AG10803 (cell line): ENCODE data around the gene DNAH14.
"Not testable (repeated sequence)": the region's sequence is repeated elsewhere in the genome, so short reads cannot be mapped to it uniquely, and the experiment has no call there.

Source experiments
- DNase-seq: peaks from one replicate; pipeline ENCODE4 v3.0.0; 2010; ENCODE audit warnings: low read depth
- H3K4me3 ChIP-seq: 2 replicates; pipeline ENCODE4 v1.5.1; 2011; ENCODE audit warnings: mild to moderate bottlenecking, low read length, control low read depth
- TF ChIP-seq, protein P1 (sequence below): conservative IDR thresholded peaks from 2 replicates; pipeline ENCODE4 v1.5.1; 2011; ENCODE audit warnings: mild to moderate bottlenecking, low read length, control low read depth, inconsistent platforms

DNAH14 gene

DNA sequence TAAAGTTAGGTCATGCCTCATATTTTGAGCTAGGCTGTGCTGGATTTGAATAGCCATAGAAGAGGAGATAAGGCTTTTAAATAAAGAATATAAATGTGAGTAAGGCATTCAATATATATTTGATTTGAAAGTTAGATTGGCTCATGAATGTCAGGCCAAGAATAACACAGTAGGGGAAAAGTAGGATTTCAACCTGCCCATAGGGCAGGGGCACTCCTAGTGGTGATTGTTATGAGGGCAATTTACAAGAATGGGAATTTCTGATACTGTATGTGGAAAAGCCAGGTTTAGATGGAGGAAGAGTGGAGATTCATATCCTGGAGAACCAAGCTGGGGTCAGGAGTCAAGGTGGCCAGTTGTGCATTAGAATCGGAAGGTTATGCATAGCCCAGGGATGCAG, 74.9 kb downstream of the DNAH14 start:
- TF ChIP-seq, protein P1, sequence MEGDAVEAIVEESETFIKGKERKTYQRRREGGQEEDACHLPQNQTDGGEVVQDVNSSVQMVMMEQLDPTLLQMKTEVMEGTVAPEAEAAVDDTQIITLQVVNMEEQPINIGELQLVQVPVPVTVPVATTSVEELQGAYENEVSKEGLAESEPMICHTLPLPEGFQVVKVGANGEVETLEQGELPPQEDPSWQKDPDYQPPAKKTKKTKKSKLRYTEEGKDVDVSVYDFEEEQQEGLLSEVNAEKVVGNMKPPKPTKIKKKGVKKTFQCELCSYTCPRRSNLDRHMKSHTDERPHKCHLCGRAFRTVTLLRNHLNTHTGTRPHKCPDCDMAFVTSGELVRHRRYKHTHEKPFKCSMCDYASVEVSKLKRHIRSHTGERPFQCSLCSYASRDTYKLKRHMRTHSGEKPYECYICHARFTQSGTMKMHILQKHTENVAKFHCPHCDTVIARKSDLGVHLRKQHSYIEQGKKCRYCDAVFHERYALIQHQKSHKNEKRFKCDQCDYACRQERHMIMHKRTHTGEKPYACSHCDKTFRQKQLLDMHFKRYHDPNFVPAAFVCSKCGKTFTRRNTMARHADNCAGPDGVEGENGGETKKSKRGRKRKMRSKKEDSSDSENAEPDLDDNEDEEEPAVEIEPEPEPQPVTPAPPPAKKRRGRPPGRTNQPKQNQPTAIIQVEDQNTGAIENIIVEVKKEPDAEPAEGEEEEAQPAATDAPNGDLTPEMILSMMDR = peak; percentile 19
- no peak for DNase-seq
- H3K4me3 ChIP-seq = no peak overlapping the region

DNA sequence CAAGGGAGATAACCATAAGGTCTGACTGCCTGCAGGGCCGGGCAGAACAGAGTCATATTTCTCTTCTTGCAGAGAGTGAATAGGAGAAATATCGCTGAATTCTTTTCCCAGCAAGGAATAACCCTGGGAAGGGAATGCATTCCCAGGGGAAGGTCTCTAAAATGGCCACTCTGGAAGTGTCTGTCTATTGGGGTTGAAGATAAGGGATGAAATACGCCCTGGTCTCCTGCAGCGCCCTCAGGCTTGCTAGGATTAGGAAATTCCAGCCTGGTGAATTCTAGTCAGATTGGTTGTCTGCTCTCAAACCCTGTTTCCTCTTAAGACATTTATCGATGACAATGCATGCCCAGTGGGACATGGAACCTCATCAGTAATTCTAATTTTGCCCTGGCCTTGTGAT, 76.9 kb downstream of the DNAH14 start:
- DNase-seq, H3K4me3 ChIP-seq: not testable (repeated sequence)

DNA sequence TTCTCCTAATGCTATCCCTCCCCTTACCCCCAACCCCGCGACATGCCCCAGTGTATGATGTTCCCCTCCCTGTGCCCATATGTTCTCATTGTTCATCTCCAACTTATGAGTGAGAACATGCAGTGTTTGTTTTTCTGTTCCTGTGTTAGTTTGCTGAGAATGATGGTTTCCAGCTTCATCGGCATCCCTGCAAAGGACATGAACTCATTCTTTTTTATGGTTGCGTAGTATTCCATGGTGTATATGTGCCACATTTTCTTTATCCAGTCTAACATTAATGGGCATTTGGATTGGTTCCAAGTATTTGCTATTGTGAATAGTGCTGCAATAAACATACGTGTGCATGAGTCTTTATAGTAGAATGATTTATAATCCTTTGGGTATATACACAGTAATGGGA, 78.6 kb downstream of the DNAH14 start:
- DNase-seq = not testable (repeated sequence)

DNA sequence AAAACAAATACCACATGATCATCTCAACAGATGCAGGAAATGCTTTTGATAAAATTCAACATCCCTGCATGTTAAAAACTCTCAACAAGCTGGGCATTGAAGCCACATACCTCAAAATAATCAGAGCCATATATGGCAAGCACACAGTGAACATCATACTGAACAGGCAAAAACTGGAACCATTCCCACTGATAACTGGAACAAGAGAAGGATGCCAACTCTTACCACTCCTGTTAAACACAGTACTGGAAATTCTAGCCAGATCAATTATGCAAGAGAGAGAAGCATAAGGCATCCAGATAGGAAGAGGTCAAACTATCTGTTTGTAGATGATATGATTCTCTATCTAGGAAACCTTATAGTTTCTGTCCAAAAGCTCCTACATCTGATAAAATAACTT, 91.6 kb downstream of the DNAH14 start:
- H3K4me3 ChIP-seq = no peak overlapping the region
- no peak for DNase-seq
- TF ChIP-seq, protein P1 = no peak

More for the DNA sequence above, 78.6 kb downstream of the DNAH14 start:
- not testable (repeated sequence) for H3K4me3 ChIP-seq

DNA sequence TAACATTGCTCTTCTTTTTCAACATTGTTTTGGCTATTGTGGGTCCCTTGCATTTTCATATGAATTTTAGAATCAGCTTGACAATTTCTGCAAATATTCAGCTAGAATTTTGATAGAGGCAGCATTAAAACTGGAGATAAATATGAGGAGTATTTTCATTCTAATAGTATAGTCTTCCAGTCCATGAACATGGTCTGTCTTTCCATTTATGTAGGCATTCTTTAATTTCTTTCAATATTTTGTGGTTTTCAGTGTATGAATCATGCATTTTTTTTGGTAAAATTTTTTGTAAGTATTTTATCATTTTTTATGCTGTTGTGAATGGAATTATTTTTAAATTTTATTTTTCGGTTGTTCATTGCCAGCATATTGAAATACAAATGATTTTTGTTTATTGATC, 97.2 kb downstream of the DNAH14 start:
- DNase-seq = no peak
- TF ChIP-seq, protein P1 = no peak

DNA sequence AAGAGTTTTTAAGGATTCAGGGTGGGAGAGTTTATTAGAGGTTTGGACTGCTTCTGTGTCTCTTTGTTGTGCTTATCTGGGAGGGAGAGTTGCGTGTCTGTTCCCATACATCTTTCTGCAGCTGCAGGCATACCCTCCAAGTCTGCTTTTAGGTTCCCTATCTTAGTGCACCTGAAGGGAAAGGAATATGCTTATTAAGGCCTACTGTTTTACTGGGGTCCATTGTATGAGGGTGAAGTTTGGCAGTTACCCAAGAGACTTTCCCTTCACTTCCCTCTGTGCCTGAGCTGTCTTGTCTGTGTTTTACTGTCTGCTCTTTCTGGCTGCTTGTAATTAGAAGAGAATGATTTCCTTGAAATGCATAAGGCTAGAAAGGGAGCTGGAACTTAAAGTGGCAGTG, 107.0 kb downstream of the DNAH14 start:
- not testable (repeated sequence) for DNase-seq

More for the DNA sequence above, 97.2 kb downstream of the DNAH14 start:
- no peak overlapping the region for H3K4me3 ChIP-seq

DNA sequence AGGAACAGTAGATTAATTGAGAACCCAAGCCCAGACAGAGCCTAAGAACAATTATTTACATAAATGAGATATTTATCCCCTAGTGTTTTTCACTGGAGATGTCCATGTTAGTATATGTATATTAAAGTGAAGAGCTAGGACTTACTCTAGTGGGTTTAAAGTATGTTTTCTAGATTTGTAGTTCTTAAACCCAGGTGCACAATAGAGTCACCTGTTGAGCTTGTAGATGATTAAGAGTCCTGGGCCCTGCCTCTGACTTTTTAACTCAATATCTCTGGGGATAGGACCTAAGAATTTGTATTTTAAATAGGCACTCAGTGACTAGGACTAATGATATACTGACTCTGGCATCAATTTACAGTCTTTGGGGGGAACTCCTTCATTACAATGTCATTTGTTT, 112.8 kb downstream of the DNAH14 start:
- TF ChIP-seq, protein P1 = no peak
- no peak for DNase-seq
- H3K4me3 ChIP-seq = no peak overlapping the region

More for the DNA sequence above, 107.0 kb downstream of the DNAH14 start:
- H3K4me3 ChIP-seq = not testable (repeated sequence)

DNA sequence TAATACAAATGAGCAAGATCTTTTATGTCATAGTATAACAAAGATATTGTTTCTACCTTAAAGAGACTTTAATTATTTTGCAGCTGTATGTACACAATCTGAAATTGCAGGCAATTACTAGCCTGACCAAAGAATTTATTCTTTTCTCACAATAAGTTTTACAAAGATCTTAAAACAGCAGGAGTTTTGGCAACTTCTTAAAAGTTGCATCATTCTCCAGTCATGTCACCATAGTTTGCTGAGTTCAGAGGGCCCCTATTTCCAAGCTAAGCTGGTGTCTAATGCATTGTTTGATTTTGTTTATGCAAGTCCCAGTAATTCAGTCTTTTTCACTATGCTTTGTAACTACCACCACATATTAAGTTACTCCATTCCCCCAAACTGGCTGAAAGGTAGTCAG, 114.8 kb downstream of the DNAH14 start:
- H3K4me3 ChIP-seq = no peak overlapping the region
- TF ChIP-seq, protein P1 = no peak
- DNase-seq = peak; percentile 34

DNA sequence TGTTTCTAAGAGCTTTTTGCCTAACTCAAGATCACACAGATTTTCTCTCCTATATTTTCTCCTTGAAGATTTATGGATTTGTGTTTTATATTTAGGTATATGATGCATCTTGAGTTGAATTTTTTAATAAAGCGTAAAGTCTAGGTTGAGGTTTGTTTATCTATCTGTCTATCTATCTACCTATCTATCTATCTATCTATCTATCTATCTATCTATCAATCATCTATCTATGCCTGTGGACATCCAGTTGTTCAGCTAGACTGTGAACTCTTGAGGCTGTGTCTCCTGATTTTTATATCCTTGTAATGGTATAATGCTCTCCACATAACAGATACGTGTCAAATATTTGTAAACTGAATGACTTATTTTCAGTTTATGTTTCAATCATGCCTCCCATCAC, 120.1 kb downstream of the DNAH14 start:
- no peak for DNase-seq
- no peak overlapping the region for H3K4me3 ChIP-seq
- TF ChIP-seq, protein P1 = no peak
